Osteoblast (primary cell): Measurements from ENCODE around the gene COX4I2. TPM values are rescaled to one million over a fixed set of nuclear protein-coding genes. Genes with fewer than 3 reads are reported as not detected.
"Not testable (repeated sequence)": the region's sequence is repeated elsewhere in the genome, so short reads cannot be mapped to it uniquely, and the experiment has no call there.

Experiments used
- DNase-seq: peaks from one replicate; pipeline ENCODE4 v3.0.0; 2011; ENCODE audit warnings: low spot score, mixed read lengths; ENCODE audit not compliant: insufficient read length; ENCODE audit errors: missing footprints
- H2AFZ ChIP-seq: 2 replicates; pipeline ENCODE4 v1.6.0; 2011; ENCODE audit warnings: mild to moderate bottlenecking, low read length
- H3K27ac ChIP-seq: 2 replicates; pipeline ENCODE4 v1.5.1; 2011; ENCODE audit warnings: mild to moderate bottlenecking, low read depth, low read length, moderate library complexity
- H3K27me3 ChIP-seq: 2 replicates; pipeline ENCODE4 v1.6.0; 2012; ENCODE audit warnings: mild to moderate bottlenecking, control low read depth, inconsistent platforms, low read length, moderate library complexity; ENCODE audit not compliant: insufficient read depth
- H3K36me3 ChIP-seq: 2 replicates; pipeline ENCODE4 v1.5.1; 2011; ENCODE audit warnings: mild to moderate bottlenecking, low read length, control low read depth, moderate library complexity; ENCODE audit not compliant: insufficient read depth
- H3K4me1 ChIP-seq: 2 replicates; pipeline ENCODE4 v1.5.1; 2011; ENCODE audit warnings: mild to moderate bottlenecking, low read length, control low read depth, moderate library complexity; ENCODE audit not compliant: insufficient read depth
- H3K4me2 ChIP-seq: 2 replicates; pipeline ENCODE4 v1.6.0; 2011; ENCODE audit warnings: mild to moderate bottlenecking, low read length; ENCODE audit not compliant: insufficient read depth
- H3K4me3 ChIP-seq: fragments of 200-600 bp; sonication (generic); 3 replicates; pipeline ENCODE4 v1.5.1; 2012; ENCODE audit warnings: mild to moderate bottlenecking, low read length, inconsistent platforms; ENCODE audit not compliant: insufficient read depth
- H3K79me2 ChIP-seq: 2 replicates; pipeline ENCODE4 v1.6.0; 2012; ENCODE audit warnings: mild to moderate bottlenecking, low read length, control low read depth, inconsistent platforms; ENCODE audit not compliant: insufficient read depth
- H3K9me3 ChIP-seq: 2 replicates; pipeline ENCODE4 v1.5.1; 2011; ENCODE audit warnings: low read depth, low read length, control low read depth
- H4K20me1 ChIP-seq: 2 replicates; pipeline ENCODE4 v1.6.0; 2012; ENCODE audit warnings: mild to moderate bottlenecking, low read length, control low read depth; ENCODE audit not compliant: insufficient read depth
- CTCF ChIP-seq: IDR thresholded peaks from 2 replicates; pipeline ENCODE4 v1.5.1; 2011; ENCODE audit warnings: mild to moderate bottlenecking, low read depth, low read length, moderate library complexity; ENCODE audit errors: extremely low read depth
- total RNA-seq: library from RNA; depleted of rRNA; stranded (reverse); fragments of >200 nt; gene quantifications from 2 replicates; pipeline ENCODE4 v1.2.3, GENCODE V29; 2012

Gene COX4I2
- total RNA-seq, 1 donor, result not detected

- no peaks in the 10 kb centered on the region for H3K9me3 ChIP-seq
- H3K36me3 ChIP-seq, result no peaks in the 10 kb centered on the region
- H3K4me1 ChIP-seq, result no peaks in the 10 kb centered on the region
- H3K27ac ChIP-seq, result no peak overlapping the region
- H3K4me2 ChIP-seq, result no peak overlapping the region
- no peak overlapping the region for H3K4me3 ChIP-seq
- TF ChIP-seq CTCF, result no peak
- no peaks in the 10 kb centered on the region for H3K79me2 ChIP-seq
- DNase-seq, result no peak
- peaks cover 3% of the 10 kb centered on the region for H3K27me3 ChIP-seq
- H2AFZ ChIP-seq, result no peak overlapping the region
- H4K20me1 ChIP-seq, result no peaks in the 10 kb centered on the region
Observed at GRCh38 chr20:31620246-31620645, 17.5 kb upstream of the COX4I2 start.

- H3K9me3 ChIP-seq, H3K36me3 ChIP-seq, H3K27me3 ChIP-seq, H3K4me3 ChIP-seq, H4K20me1 ChIP-seq, H3K27ac ChIP-seq, DNase-seq, H3K4me1 ChIP-seq, H3K4me2 ChIP-seq, H2AFZ ChIP-seq, H3K79me2 ChIP-seq: not testable (repeated sequence)
Observed at GRCh38 chr20:31623123-31623505, 14.6 kb upstream of the COX4I2 start.

GRCh38 chr20:31626534-31626933 is 11.2 kb upstream of the COX4I2 start:
- not testable (repeated sequence) for H3K4me1 ChIP-seq, H2AFZ ChIP-seq, H3K4me3 ChIP-seq, DNase-seq, H3K27ac ChIP-seq, H3K27me3 ChIP-seq, H4K20me1 ChIP-seq, H3K79me2 ChIP-seq, H3K36me3 ChIP-seq, H3K9me3 ChIP-seq, H3K4me2 ChIP-seq

GRCh38 chr20:31628057-31628456 is 9.7 kb upstream of the COX4I2 start:
- H3K4me3 ChIP-seq, H3K4me2 ChIP-seq: not testable (repeated sequence)

GRCh38 chr20:31630187-31630790 is 7.4 kb upstream of the COX4I2 start:
- DNase-seq, result no peak
- TF ChIP-seq CTCF, result no peak
- Histone ChIP-seq H4K20me1 (no peaks in the 10 kb centered on the region), H3K4me1 (no peaks in the 10 kb centered on the region), H3K9me3 (no peaks in the 10 kb centered on the region), H3K79me2 (no peaks in the 10 kb centered on the region), H3K27me3 (no peaks in the 10 kb centered on the region), H2AFZ (no peak overlapping the region), H3K4me3 (no peak overlapping the region), H3K4me2 (no peak overlapping the region), H3K27ac (no peak overlapping the region), H3K36me3 (no peaks in the 10 kb centered on the region)

More at GRCh38 chr20:31628057-31628456, 9.7 kb upstream of the COX4I2 start:
- H3K27me3 ChIP-seq, H3K79me2 ChIP-seq, H2AFZ ChIP-seq, H3K36me3 ChIP-seq, H4K20me1 ChIP-seq, H3K27ac ChIP-seq, H3K4me1 ChIP-seq, H3K9me3 ChIP-seq, DNase-seq: not testable (repeated sequence)
